DOHH2 (cell line): ENCODE results near the gene GLI2.

Source experiments
- H3F3A ChIP-seq: fragments of 200-600 bp; sonication (generic), shearing (Covaris generic); 2 replicates; pipeline ENCODE4 v1.6.0; 2016; ENCODE audit warnings: antibody characterized with exemption, mild to moderate bottlenecking; ENCODE audit not compliant: control insufficient read depth, insufficient read depth
- H3K27ac ChIP-seq: fragments of 200-600 bp; sonication (generic); 2 replicates; pipeline ENCODE4 v1.5.1; 2014; ENCODE audit warnings: low read depth, mild to moderate bottlenecking, low read length, moderate library complexity
- H3K27me3 ChIP-seq: fragments of 200-600 bp; sonication (generic); 2 replicates; pipeline ENCODE4 v1.6.1; 2014; ENCODE audit warnings: mild to moderate bottlenecking, low read length, mixed read lengths; ENCODE audit not compliant: control insufficient read depth
- H3K36me3 ChIP-seq: fragments of 200-600 bp; sonication (generic); 2 replicates; pipeline ENCODE4 v1.6.1; 2014; ENCODE audit warnings: mild to moderate bottlenecking, low read length, moderate library complexity, mixed read lengths; ENCODE audit not compliant: control insufficient read depth
- H3K4me1 ChIP-seq: fragments of 200-600 bp; sonication (generic); 2 replicates; pipeline ENCODE4 v1.6.1; 2014; ENCODE audit warnings: mild to moderate bottlenecking, low read length, mixed read lengths; ENCODE audit not compliant: control insufficient read depth
- H3K4me2 ChIP-seq: fragments of 200-600 bp; sonication (generic); 2 replicates; pipeline ENCODE4 v1.6.0; 2014; ENCODE audit warnings: mild to moderate bottlenecking, low read length, moderate library complexity
- H3K4me3 ChIP-seq: fragments of 200-600 bp; sonication (generic); 2 replicates; pipeline ENCODE4 v1.5.1; 2014; ENCODE audit warnings: mild to moderate bottlenecking, low read length, mixed read lengths
- H3K79me2 ChIP-seq: fragments of 200-600 bp; sonication (generic); 2 replicates; pipeline ENCODE4 v1.6.1; 2014; ENCODE audit warnings: mild to moderate bottlenecking, low read length, mixed read lengths; ENCODE audit not compliant: control insufficient read depth
- H3K9me2 ChIP-seq: fragments of 200-600 bp; sonication (generic); replicated peaks from 2 replicates; pipeline ENCODE4 v1.6.1; 2014; ENCODE audit warnings: mild to moderate bottlenecking, low read length, mixed read lengths; ENCODE audit not compliant: control insufficient read depth
- H3K9me3 ChIP-seq: fragments of 200-600 bp; sonication (generic); 2 replicates; pipeline ENCODE4 v1.6.1; 2014; ENCODE audit warnings: antibody characterized with exemption, low read length, mixed read lengths; ENCODE audit not compliant: control insufficient read depth, insufficient read depth
- H4K20me1 ChIP-seq: fragments of 200-600 bp; sonication (generic); 2 replicates; pipeline ENCODE4 v1.6.0; 2014; ENCODE audit warnings: low read depth, mild to moderate bottlenecking, antibody characterized with exemption, low read length, moderate library complexity; ENCODE audit not compliant: control insufficient read depth, insufficient read depth
- EZH2phosphoT487 ChIP-seq: fragments of 200-600 bp; sonication (generic); IDR thresholded peaks from 2 replicates; pipeline ENCODE4 v1.6.1; 2017; ENCODE audit warnings: borderline replicate concordance, mild to moderate bottlenecking, antibody characterized with exemption, low read length, moderate library complexity, mixed read lengths
- TF ChIP-seq, protein P1 (sequence below): fragments of 200-600 bp; sonication (generic); IDR thresholded peaks from one replicate; pipeline ENCODE4 v1.5.1; 2014; ENCODE audit warnings: antibody characterized with exemption, mild to moderate bottlenecking, low read depth, low read length; ENCODE audit not compliant: poor library complexity, severe bottlenecking

Gene GLI2

DNA sequence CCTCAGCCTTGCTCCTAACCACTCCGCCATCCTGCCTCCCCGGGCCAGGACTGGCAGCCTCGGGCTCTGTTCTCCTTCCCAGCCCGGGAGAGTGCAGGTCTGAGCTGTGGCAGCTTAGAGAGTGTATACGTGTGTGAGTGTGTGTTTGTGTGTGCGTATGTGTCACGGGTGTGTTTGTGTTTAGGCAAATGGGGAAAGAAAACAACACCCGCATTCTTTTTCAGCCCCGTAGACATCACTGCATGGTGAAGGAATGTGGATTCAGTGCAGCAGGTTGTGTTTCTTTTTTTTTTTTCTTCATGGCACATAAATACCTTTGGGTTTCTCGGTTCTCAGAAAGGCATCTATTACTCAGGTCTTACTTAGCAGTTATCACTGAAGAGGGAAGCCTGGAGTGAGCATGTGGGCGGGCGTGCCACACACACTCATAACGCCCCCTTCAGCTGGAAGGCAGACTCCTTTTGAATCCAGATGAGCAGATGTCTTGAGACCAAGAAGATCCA lies 44.2 kb downstream of the GLI2 start:
- no peaks in the 10 kb centered on the region for H4K20me1 ChIP-seq
- H3K4me3 ChIP-seq, result no peak overlapping the region
- H3K27me3 ChIP-seq, result no peaks in the 10 kb centered on the region
- no peaks in the 10 kb centered on the region for H3F3A ChIP-seq
- no peaks in the 10 kb centered on the region for H3K36me3 ChIP-seq
- H3K27ac ChIP-seq, result no peak overlapping the region
- H3K9me2 ChIP-seq, result no peaks in the 10 kb centered on the region
- TF ChIP-seq, protein P1, sequence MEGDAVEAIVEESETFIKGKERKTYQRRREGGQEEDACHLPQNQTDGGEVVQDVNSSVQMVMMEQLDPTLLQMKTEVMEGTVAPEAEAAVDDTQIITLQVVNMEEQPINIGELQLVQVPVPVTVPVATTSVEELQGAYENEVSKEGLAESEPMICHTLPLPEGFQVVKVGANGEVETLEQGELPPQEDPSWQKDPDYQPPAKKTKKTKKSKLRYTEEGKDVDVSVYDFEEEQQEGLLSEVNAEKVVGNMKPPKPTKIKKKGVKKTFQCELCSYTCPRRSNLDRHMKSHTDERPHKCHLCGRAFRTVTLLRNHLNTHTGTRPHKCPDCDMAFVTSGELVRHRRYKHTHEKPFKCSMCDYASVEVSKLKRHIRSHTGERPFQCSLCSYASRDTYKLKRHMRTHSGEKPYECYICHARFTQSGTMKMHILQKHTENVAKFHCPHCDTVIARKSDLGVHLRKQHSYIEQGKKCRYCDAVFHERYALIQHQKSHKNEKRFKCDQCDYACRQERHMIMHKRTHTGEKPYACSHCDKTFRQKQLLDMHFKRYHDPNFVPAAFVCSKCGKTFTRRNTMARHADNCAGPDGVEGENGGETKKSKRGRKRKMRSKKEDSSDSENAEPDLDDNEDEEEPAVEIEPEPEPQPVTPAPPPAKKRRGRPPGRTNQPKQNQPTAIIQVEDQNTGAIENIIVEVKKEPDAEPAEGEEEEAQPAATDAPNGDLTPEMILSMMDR, result no peak
- no peak for TF ChIP-seq EZH2phosphoT487
- H3K4me2 ChIP-seq, result no peak overlapping the region
- no peaks in the 10 kb centered on the region for H3K79me2 ChIP-seq
- no peaks in the 10 kb centered on the region for H3K9me3 ChIP-seq
- no peaks in the 10 kb centered on the region for H3K4me1 ChIP-seq

DNA sequence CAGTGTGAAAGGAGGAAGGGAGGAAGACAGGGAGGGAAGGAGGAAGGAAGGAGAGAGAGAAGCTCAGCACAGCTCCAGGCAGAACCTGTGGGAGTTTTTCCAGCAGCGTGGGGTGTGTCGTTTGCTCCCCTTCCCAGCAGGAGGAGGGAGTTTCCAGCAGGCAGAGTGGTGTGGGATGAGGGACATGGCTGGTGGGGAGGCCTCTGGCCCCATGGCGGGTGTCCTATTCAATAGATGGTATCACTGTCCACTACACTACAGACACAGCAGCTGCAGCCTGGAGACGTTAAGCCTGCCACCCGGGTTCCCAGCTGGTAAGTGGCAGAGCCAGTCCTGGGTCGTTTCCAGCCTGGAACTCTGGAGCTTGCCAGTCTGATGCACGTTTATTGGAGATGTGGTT lies 44.7 kb downstream of the GLI2 start:
- H3K4me3 ChIP-seq, result no peak overlapping the region
- H3K4me2 ChIP-seq, result no peak overlapping the region
- no peaks in the 10 kb centered on the region for H3F3A ChIP-seq
- no peaks in the 10 kb centered on the region for H3K9me2 ChIP-seq
- H3K36me3 ChIP-seq, result no peaks in the 10 kb centered on the region
- H3K27ac ChIP-seq, result no peak overlapping the region
- H3K79me2 ChIP-seq, result no peaks in the 10 kb centered on the region
- H4K20me1 ChIP-seq, result no peaks in the 10 kb centered on the region
- no peaks in the 10 kb centered on the region for H3K27me3 ChIP-seq
- H3K4me1 ChIP-seq, result no peaks in the 10 kb centered on the region
- TF ChIP-seq, protein P1, result no peak
- no peak for TF ChIP-seq EZH2phosphoT487
- no peaks in the 10 kb centered on the region for H3K9me3 ChIP-seq

DNA sequence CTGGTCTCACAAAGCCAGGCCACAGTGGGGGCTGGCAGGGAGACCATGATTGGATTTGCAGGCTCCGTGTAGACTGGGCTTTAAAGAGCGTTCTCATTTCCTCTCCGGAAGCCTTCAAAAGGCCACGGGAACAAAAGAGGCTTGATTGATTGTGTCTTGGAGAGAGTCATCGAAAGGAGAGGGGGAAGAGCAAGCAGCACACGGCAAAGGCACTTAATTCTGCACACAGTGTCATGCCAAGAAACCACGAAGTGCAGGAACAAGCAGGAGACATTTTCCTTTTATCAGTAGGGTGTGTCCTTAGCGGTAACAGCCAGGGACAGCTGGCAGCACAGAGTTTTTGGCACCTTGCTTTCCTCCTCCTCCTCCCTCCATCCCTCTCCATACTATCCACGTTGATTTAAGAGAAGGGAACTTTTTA lies 47.7 kb downstream of the GLI2 start:
- Histone ChIP-seq H3K9me2 (no peaks in the 10 kb centered on the region), H3K27me3 (no peaks in the 10 kb centered on the region), H3F3A (no peaks in the 10 kb centered on the region), H3K36me3 (no peaks in the 10 kb centered on the region), H3K4me1 (no peaks in the 10 kb centered on the region), H3K4me2 (no peak overlapping the region), H3K9me3 (no peaks in the 10 kb centered on the region), H3K27ac (no peak overlapping the region), H3K79me2 (no peaks in the 10 kb centered on the region), H4K20me1 (no peaks in the 10 kb centered on the region), H3K4me3 (no peak overlapping the region)
- TF ChIP-seq, protein P1, result no peak
- TF ChIP-seq EZH2phosphoT487, result no peak
